Measurements from ENCODE around the gene CHST14.

CHST14 gene

DNA sequence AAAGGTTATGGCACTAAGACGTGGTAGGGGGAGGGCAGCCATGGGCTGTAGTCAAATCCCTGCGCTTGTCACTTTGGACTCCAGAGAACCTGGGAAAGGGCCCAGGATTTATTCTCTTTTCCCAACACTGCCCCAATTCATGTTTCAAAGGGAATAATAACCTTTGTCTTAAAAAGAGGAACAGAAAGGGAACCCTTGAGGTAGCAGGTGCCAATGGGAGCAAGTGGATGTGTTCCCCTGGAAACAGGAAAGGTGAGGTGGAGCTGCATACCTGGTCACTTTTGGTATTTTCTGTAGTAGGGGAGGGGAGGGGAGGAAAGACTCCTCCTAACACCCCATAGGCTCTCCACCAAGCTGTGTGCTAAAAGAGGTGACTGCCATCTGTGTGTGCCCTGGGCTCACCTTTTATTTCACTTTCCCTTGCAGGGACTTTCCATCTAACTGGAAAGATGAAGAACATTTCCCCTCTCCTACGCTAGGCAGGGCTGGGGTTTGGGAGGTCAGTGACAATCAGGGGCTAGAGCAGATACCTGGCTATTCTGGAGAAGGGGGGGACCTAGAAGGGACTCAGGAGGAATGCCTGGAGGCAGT, 6.1 kb upstream of the CHST14 start:
- no peak for DNase-seq

GRCh38 chr15:40465939-40466338, 4.8 kb upstream of the CHST14 start:
- no peak for DNase-seq

- no peak for DNase-seq
Measured at GRCh38 chr15:40466426-40467260, 4.1 kb upstream of the CHST14 start.

- DNase-seq = no peak
Measured at GRCh38 chr15:40467261-40467615, 3.5 kb upstream of the CHST14 start.

- no peak for DNase-seq
Measured at GRCh38 chr15:40468898-40469331, 1.9 kb upstream of the CHST14 start.

- DNase-seq = no peak
Measured at GRCh38 chr15:40469776-40470390, 901 bp upstream of the CHST14 start.

- DNase-seq = no peak
Measured at GRCh38 chr15:40471105-40471807, 472 bp downstream of the CHST14 start.

GRCh38 chr15:40471808-40472150, 995 bp downstream of the CHST14 start:
- no peak for DNase-seq

- DNase-seq = no peak
Measured at GRCh38 chr15:40472171-40472727, 1.5 kb downstream of the CHST14 start.

DNA sequence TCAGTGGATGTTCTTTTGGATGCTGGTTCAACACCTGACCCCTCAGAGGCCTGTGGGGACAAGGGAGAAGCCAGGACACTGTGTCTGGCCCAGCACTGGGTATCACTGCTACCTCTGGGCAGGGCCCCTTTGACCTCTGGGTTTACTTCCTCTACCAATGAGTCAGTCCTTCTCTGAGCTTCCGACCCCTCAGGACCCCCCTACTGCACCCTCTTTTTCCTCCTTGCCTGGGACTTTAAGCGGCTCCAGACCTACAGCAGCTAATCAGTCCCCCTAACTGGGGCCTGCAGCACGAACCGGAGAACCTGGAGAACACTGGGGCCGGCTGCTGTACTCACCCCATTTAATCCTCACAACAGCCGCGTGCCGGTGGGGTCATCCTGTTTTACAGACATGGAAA, 3.8 kb downstream of the CHST14 start:
- DNase-seq = no peak

- peak; percentile 29 for DNase-seq
Measured at GRCh38 chr15:40477642-40478327, 7.0 kb downstream of the CHST14 start.

DNA sequence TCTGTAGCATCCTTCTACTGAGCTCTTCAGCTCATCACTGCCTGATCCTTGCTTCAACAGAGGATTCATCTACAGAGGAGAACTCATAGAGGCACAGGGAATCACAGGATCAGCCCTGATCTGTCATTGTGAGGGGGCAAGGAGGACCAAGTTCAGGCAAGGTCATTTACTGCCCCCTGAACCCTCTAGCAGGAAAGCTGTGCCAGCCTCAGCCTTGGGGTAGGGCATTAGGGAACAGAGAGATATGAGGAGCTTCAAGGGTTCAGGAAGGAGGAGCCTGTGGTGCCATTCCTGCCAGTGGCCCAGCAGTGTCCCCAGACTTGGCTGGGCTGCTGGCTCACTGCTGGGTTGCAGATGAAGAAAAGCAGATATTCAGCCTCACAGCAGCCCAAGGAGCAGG, 8.2 kb downstream of the CHST14 start:
- DNase-seq = no peak

GRCh38 chr15:40481341-40482074, 10.7 kb downstream of the CHST14 start:
- no peak for DNase-seq

GRCh38 chr15:40483919-40484318, 13.1 kb downstream of the CHST14 start:
- DNase-seq = no peak

DNA sequence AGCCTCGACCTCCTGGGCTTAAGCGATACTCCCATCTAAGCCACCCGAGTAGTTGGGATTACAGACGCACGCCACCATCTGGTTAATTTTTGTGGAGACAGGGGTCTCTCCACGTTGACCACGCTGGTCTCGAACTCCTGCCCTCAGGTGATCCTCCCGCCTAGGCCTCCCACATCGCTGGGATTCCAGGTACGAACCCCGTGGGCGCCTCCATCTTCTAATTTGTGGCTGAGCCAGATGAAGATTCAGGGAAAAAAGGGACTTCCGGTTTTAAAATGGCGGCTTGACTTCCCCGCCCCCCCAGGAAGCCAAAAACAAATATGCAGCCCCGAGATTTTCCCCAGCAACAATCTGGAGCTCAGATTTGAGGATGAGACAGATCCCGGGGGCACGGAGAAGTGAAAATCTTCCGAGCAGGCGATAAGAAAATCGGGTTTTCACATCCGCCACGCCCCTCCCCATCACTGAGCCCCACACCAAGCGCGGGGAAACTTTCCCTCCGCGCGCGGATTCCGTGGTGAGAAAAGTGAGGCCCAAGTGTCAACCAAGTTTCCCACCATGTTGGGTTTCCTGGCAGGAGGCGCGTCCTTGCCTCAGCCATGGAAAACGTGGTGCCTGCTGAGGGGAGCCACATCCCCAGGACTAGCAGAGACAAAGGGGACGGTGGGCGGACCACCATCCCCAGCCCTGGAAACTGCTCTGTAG, 15.4 kb downstream of the CHST14 start:
- DNase-seq = no peak

GRCh38 chr15:40487816-40488682, 17.3 kb downstream of the CHST14 start:
- DNase-seq = peak; percentile 52

DNA sequence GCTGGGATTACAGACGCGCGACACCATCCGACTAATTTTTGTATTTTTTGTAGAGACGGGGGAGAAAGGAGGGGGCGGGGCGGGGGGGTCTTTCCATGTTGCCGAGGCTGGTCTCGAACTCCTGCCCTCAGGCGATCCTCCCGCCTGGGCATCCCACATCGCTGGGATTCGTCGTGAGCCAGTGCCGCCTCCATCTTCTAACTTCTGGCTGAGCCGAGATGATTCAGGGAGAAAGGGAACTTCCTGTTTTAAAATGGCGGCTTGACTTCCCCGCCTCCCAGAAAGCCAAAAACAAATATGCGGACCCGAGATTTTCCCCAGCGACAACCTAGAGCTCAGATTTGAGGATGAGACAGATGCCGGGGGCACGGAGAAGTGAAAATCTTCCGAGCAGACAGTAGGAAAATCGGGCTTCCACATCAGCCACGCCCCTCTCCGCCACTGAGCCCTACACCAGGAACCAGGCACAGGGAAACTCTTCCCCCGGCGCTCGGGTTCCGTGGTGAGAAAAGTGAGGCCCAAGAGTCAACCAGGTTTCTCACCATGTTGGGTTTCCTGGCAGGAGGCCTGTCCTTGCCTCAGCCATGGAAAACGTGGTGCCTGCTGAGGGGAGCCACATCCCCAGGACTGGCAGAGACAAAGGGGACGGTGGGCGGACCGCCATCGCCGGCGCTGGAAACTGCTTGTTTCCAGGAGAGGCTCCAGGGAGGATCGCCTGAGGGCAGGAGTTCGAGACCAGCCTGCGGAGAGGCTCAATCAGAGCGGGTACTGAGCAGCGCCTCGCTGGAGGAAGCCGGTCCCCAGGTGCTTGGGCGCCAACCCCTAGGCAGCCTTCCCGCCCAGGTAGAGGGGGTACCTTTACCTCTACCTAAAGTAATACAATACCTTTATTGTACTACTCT, 18.7 kb downstream of the CHST14 start:
- DNase-seq = no peak

GRCh38 chr15:40493089-40493840, 22.5 kb downstream of the CHST14 start:
- DNase-seq = no peak
